Activated CD8-positive, alpha-beta memory T cell treated with anti-CD3 and anti-CD28 coated beads for 24 hours (primary cell): ENCODE results near the gene OR3A2.
"Not testable (repeated sequence)": the region's sequence is repeated elsewhere in the genome, so short reads cannot be mapped to it uniquely, and the experiment has no call there.

Experiments used
- DNase-seq: peaks from one replicate; pipeline ENCODE4 v3.0.0-alpha.2; 2020

Gene OR3A2

DNA sequence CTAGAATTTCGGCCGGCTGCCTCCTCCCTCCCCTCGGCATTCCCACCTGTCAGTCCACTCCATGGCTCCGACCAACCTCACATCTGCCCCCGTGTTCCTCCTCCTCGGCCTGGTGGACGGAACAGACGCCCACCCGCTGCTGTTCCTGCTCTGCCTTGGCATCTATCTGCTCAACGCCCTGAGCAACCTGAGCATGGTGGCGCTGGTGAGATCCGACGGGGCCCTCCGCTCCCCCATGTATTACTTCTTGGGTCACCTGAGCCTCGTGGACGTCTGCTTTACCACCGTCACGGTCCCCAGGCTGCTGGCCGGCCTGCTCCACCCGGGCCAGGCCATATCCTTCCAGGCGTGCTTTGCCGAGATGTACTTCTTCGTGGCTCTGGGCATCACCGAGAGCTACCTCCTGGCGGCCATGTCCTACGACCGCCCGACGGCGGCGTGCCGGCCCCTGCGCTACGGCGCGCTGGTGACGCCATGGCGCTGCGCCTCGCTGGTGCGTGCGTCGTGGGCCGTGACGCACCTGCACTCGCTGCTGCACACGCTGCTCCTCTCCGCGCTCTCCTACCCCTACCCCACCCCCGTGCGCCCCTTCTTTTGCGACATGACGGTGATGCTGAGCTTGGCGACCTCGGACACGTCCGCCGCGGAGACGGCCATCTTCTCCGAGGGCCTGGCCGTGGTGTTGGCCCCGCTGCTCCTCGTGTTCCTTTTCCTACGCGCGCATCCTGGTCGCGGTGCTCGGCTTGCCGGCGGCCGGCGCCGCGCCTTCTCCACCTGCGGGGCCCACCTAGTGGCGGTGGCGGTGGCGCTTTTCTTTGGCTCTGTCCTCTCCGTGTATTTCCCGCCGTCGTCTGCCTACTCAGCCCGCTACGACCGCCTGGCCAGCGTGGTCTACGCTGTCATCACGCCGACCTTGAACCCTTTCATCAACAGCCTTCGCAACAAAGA, at the start of gene OR3A2:
Gene OR3A2, minus strand, starts transcription at position 440 of the 948 bp plus-strand sequence.
- DNase-seq = no peak

DNA sequence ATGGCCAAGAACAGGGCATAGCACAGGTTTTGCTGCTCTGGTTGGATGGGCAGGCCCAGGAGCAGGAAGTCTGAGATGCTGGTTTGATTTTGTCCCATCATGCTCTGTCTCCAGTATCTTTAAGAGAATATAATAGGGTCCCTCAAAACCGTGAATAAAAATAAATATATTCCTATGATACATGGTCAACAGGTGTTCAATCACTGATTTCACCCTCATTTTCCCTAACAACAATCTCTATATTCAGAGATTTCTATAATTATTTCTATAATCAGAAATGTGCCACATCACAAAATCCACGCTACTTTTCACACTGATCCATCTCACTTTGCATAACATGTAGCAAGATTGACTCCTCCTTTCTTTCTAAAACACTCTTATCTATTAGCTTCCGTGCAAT, 47.6 kb upstream of the OR3A2 start, which contains the start of gene OR1E2:
Gene OR1E2, minus strand, starts transcription at position 101 of the 400 bp plus-strand sequence. Its CDS starts 0 bp downstream, at position 101.
- no peak for DNase-seq

GRCh38 chr17:3433215-3433614, 47.1 kb upstream of the OR3A2 start:
- DNase-seq = not testable (repeated sequence)

- no peak for DNase-seq
Observed at GRCh38 chr17:3418222-3418621, 32.1 kb upstream of the OR3A2 start.

GRCh38 chr17:3415610-3416009, 29.5 kb upstream of the OR3A2 start:
- DNase-seq = no peak

DNA sequence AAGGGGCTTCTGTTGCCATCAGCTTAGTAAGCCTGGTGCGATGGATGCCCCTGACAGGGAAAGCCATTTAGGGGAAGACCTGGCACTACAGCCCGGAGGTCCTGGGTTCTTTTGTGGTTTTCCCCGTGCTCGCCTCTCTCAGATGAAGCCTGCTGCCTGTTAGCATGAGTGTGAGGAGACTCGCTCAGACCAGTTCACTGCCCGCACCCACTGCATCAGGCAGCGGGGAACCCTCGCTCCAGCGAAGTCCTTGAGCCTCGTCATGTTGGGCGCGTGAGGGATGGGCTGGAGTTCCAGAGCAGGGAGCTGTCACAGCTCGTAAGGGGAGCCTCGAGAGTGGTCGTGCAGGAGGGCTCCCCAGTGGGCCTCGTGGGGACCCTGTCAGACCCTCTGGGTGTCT, 26.1 kb upstream of the OR3A2 start:
- not testable (repeated sequence) for DNase-seq

- DNase-seq = no peak
Observed at GRCh38 chr17:3411070-3411469, 25.0 kb upstream of the OR3A2 start, which contains the start of gene OR3A3. Gene OR3A3 (plus strand): TSS chr17:3411370.

DNA sequence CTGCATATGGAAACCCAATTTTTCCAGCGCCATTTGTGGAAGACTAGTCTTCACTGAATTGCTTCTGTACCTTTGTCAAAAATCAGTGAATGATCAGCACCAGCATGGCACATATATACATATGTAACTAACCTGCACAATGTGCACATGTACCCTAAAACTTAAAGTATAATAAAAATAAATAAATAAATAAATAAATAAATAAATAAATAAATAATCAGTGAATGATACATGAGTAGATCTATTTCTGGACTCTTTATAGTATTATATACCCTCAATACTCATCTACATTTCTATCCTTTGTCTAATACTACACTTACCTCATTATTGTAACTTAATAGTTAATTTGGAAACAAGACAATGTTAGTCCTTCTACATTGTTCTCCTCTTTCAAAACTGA, 17.7 kb upstream of the OR3A2 start:
- DNase-seq = not testable (repeated sequence)

DNA sequence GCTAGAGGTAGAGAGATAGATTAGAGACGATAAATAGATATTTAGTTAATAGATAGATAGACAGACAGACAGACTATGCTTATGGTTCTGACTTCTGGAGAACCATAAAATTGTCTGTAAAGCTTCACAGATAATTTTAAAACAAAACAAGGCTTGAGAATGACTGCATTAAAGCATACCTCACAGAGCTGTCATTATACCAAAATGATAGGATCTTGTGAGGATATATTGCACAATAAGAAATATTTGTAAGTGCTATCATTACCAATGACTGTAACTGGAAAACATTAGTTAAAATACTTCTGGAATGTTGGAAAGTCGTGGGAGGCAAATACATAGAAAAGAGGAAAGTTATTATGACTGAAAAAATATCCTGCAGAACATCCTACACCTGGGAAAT, 15.7 kb upstream of the OR3A2 start:
- no peak for DNase-seq

DNA sequence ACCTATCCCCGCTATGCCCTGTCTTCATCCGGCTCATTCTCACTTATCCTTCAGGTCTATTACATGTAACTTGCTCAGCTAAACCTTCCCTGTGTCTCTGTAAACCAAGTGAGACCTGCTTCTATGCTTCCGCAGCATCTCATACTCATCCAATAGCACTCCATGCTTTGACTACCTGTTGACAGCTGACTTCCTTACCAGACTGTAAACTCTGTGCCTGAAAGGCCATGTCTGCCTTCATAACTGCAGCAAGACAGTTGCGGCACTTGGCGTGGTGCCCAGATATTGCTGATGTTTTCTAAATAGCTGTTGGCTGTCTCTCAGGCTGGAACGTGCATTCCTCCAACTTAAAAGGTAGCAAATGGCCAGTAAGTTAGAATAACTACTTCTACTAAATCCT, 13.9 kb upstream of the OR3A2 start:
- no peak for DNase-seq

GRCh38 chr17:3398310-3398709, 12.2 kb upstream of the OR3A2 start, which contains the start of gene OR1E1:
Gene OR1E1 (minus strand): TSS chr17:3398410. CDS start chr17:3398410, 0 bp downstream.
- DNase-seq = no peak

DNA sequence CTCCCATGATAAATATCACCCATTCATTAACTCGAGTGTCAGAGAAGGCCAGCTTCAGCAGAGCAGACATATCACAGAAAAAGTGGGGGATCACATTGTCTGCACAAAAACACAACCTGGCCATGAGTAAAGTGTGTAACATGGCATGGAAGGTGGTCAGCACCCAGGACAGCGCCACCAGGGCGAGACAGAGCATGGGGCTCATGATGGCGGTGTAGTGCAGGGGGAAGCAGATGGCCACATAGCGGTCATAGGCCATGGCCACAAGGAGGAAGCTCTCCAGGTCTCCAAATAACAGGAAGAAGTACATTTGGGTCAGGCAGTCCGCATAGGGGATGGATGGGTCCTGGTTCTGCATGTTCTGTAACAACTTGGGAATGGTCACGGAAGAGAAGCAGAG, 11.7 kb upstream of the OR3A2 start:
- not testable (repeated sequence) for DNase-seq

DNA sequence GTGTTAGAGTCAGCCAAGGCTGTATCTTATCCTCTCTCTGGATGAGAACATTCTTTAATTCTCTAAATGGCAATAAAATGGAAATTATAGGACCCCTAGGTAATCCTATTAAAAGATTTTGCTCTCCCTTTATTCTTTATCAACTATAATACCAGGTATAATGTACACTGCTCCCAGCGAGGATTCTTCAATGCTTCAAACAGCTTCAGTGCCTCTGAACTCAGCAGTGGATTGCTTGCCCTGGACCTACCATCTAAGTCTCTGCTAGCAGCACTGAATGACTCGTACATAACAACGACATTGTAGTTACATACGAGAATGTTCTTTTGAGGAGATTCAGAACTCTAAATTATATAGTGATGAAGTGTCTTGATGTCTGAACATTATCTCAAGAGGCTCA, 3.7 kb upstream of the OR3A2 start:
- DNase-seq = no peak

DNA sequence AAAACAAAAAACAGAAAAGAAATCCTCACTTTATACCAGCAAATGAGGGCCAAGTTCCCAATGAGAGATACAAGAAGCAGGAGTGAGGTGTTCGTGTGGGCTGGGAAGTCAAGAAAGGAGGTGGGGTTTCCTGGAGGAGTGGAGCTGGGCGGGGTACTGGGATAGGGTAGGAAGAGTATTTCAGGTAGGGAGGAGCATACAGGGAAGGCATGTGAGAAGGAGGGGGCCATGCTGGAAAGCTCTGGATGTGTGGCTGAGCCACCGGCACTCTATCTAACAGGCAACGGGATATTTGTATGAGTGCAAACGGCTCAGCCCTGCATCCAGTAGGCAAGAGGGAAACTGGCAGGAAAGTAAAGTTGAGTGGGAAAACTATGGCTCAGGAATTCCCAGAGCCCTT, 4.2 kb downstream of the OR3A2 start:
- no peak for DNase-seq

GRCh38 chr17:3378321-3378720, 7.8 kb downstream of the OR3A2 start:
- no peak for DNase-seq

DNA sequence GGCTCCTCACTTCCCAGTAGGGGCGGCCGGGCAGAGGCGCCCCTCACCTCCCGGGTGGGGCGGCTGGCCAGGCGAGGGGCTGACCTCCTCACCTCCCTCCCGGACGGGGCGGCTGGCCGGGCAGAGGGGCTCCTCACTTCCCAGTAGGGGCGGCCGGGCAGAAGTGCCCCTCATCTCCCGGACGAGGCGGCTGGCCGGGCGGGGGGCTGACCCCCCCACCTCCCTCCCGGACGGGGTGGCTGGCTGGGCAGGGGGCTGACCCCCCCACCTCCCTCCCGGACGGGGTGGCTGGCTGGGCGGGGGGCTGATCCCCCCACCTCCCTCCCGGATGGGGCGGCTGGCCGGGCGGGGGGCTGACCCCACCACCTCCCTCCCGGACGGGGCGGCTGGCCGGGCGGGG, 14.9 kb downstream of the OR3A2 start:
- not testable (repeated sequence) for DNase-seq

DNA sequence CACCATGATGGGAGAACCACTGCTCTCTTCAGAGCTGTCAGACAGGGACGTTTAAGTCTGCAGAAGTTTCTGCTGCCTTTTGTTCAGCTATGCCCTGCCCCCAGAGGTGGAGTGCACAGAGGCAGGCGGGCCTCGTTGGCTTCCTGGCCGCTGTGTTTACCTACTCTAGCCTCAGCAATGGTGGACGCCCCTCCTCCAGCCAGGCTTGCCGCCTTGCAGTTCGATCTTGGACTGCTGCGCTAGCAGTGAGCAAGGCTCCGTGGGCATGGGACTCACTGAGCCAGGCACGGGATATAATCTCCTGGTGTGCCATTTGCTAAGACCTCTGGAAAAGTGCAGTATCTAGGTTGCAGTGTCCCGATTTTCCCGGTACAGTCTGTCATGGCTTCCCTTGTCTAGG, 43.3 kb downstream of the OR3A2 start:
- DNase-seq = not testable (repeated sequence)

- no peak for DNase-seq
Observed at GRCh38 chr17:3335876-3336275, 50.2 kb downstream of the OR3A2 start.

DNA sequence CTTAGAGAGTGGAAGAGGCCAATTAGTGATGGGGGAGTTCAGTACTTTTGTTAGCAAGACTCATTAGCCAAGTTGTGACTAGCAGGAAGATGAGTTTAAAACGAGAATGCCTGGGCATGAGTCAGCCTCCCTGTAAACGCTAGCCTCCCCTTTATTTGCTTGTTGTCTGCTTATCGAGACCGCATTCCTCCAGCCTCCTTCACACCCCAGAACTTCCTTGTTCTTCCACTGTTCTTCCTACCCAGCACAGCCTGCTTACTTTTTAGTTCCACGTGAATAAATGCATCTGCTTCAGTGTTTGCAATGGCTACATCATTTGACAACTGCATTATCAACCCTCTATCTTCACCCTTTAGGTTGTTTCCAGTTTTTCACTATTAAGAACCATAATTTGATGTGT, 67.8 kb downstream of the OR3A2 start:
- no peak for DNase-seq

DNA sequence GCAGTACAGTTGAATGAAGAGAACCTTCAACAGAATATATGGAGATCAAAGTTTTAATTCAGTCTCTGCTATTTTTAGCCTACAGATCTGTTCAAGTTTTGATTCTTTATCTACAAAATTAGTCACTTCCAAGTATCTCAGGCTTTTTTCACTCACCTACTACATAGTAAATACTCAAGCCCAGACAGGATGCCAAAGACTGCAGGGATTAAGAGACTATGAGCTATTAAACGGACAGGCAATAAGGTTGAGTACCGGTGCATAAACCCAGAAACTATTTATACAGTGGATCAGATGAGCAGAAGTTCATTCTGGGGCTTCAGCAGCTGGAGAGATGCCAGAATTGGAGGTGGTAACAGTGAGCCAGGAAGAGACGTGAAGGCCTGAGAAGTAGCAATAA, 69.3 kb downstream of the OR3A2 start:
- no peak for DNase-seq

DNA sequence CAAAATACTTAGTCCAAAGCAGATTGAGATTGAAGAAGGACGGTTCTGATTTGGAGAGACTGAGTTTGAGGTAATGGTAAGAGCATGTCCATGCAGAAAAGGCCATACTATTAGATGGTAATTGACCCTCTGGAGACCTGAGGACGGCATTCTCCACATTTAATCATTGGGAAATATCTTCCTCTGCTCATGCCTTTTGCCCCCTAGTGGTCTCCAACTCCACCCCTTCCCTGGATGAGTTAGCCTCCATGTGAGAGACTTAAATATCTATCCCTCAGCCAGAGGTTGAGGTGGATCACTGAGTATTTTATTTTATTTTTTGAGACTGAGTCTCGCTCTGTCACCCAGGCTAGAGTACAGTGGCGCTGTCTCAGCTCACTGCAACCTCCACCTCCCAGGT, 77.5 kb downstream of the OR3A2 start:
- DNase-seq = no peak

GRCh38 chr17:3298260-3298659, 87.8 kb downstream of the OR3A2 start, which contains the start of gene OR3A1:
Gene OR3A1 (minus strand): TSS chr17:3298360. CDS start chr17:3292582, 5,778 bp downstream.
- DNase-seq = no peak

- DNase-seq = no peak
Observed at GRCh38 chr17:3295632-3296031, 90.5 kb downstream of the OR3A2 start.

GRCh38 chr17:3293548-3293947, 92.6 kb downstream of the OR3A2 start:
- DNase-seq = not testable (repeated sequence)
